Kidney (tissue), 14 donors: ENCODE results near the gene HNRNPCL1. TPM values are rescaled to one million over a fixed set of nuclear protein-coding genes. Genes with fewer than 3 reads are reported as not detected.
"Not testable (repeated sequence)": the region's sequence is repeated elsewhere in the genome, so short reads cannot be mapped to it uniquely, and the experiment has no call there.

ENCODE experiments used
- DNase-seq, 5 donors: peaks; one replicate each; pipeline ENCODE4 v3.0.0-alpha.2; 2013 to 2020
- FAIRE-seq: peaks from 2 replicates; lab custom pipeline; 2012; peaks lifted over from hg19 to GRCh38; lab: Jason Lieb, UNC
- H3K27ac ChIP-seq, 2 donors: one replicate each; pipeline ENCODE4 v1.7.0; 2013; ENCODE audit warnings: low read depth in 2 of 2, low read length in 2 of 2, inconsistent platforms in 1 of 2
- H3K27me3 ChIP-seq: one replicate; pipeline ENCODE4 v1.7.1; 2013; ENCODE audit warnings: low read length, inconsistent platforms; ENCODE audit not compliant: control insufficient read depth, insufficient read depth
- H3K36me3 ChIP-seq, 3 donors: one replicate each; pipeline versions ENCODE4 v1.7.0 to v1.7.1; 2013; ENCODE audit warnings: low read length in 3 of 3, control low read depth in 1 of 3, inconsistent platforms in 1 of 3; ENCODE audit not compliant: insufficient read depth in 3 of 3, control insufficient read depth in 2 of 3
- H3K4me1 ChIP-seq, 3 donors: one replicate each; pipeline versions ENCODE4 v1.7.0 to v1.7.1; 2013; ENCODE audit warnings: low read length in 3 of 3, inconsistent platforms in 1 of 3, low read depth in 1 of 3; ENCODE audit not compliant: control insufficient read depth in 2 of 3, insufficient read depth in 2 of 3
- H3K4me3 ChIP-seq, 3 donors: one replicate each; pipeline versions ENCODE4 v1.7.0 to v1.8.1; 2013; ENCODE audit warnings: low read length in 3 of 3, control low read depth in 1 of 3, inconsistent platforms in 1 of 3
- H3K9ac ChIP-seq, 3 donors: one replicate each; pipeline versions ENCODE4 v1.7.0 to v1.7.1; 2013; ENCODE audit warnings: low read length in 3 of 3, control low read depth in 1 of 3, inconsistent platforms in 1 of 3
- H3K9me3 ChIP-seq, 3 donors: one replicate each; pipeline versions ENCODE4 v1.7.0 to v1.7.1; 2013; ENCODE audit warnings: low read length in 3 of 3, control low read depth in 1 of 3, inconsistent platforms in 1 of 3; ENCODE audit not compliant: control insufficient read depth in 2 of 3, insufficient read depth in 1 of 3
- CTCF ChIP-seq: IDR thresholded peaks from 3 replicates; pipeline ENCODE4 v1.5.1; 2012; ENCODE audit warnings: mild to moderate bottlenecking, moderate library complexity, borderline replicate concordance; ENCODE audit not compliant: insufficient read depth; ENCODE audit errors: extremely low read depth
- intact Hi-C: fragments of 100-400 bp; cut with DNase I; formaldehyde crosslinking; loops from one replicate; pipeline ENCODE4 v1.11.1; 2022
- polyA plus RNA-seq: library from polyadenylated mRNA; stranded (reverse); fragments of 350-450 nt; fragmentation: Illumina TruSeq; extraction: RNeasy Lipid Tissue Mini Kit (QIAGEN cat#74804); gene quantifications from one replicate; pipeline ENCODE4 v1.2.3, GENCODE V29; 2014; ENCODE audit warnings: low read depth, low replicate concordance; ENCODE audit not compliant: insufficient read depth
- total RNA-seq: library from RNA; stranded (reverse); fragmentation: NEBNext Ultra II Directional; extraction: Animal tissue kit (Norgen Biotek cat#: 25700); gene quantifications from one replicate; pipeline ENCODE4 v1.2.1, GENCODE V29; 2021
- donor health status: control.
- donor health status: control.
- donor health status: control.
- donor health status: control.
- donor health status: control.
- donor health status: DM: yes; HTN: yes; CAD: no.
- donor health status: Normal renal cell carcinoma (clear cell type).

Gene HNRNPCL1
- total and polyA plus RNA-seq, 2 donors from 2014 or later = not detected

GRCh38 chr1:12851779-12852178 is 3.3 kb upstream of the HNRNPCL1 start:
- H3K27me3 ChIP-seq = no peaks in the 10 kb centered on the region

DNA sequence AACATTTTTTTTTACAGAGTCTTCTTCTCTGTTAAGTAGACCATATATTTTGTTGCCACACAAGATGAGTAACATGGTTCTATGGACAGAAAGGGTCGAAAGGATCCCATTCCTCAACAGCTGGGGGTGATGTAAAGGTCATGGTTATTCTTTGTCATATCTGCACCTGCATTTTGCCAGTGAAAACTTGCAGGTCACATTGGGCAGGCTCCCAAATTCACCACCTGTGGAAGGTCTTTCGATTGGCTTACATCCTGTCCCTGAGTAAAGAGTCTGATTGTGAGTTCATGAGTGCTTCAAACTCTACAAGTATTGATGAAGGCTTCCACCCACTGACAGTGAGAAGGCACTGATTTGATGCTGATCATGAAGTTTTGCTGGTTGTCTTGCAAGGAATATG is 15.3 kb downstream of the HNRNPCL1 start:
- H3K27me3 ChIP-seq, DNase-seq, intact Hi-C loops, H3K4me1 ChIP-seq, H3K9me3 ChIP-seq, FAIRE-seq, H3K36me3 ChIP-seq, H3K9ac ChIP-seq, H3K4me3 ChIP-seq, H3K27ac ChIP-seq: not testable (repeated sequence)

More at GRCh38 chr1:12851779-12852178, 3.3 kb upstream of the HNRNPCL1 start:
- Histone ChIP-seq H3K4me3 (no peak overlapping the region), H3K27ac (no peak overlapping the region), H3K36me3 (no peaks in the 10 kb centered on the region), H3K4me1 (no peaks in the 10 kb centered on the region), H3K9me3 (no peaks in the 10 kb centered on the region), H3K9ac (no peak overlapping the region)
- FAIRE-seq = no peak
- no peak for TF ChIP-seq CTCF
- no peak for DNase-seq
- intact Hi-C loops = no loop called here

DNA sequence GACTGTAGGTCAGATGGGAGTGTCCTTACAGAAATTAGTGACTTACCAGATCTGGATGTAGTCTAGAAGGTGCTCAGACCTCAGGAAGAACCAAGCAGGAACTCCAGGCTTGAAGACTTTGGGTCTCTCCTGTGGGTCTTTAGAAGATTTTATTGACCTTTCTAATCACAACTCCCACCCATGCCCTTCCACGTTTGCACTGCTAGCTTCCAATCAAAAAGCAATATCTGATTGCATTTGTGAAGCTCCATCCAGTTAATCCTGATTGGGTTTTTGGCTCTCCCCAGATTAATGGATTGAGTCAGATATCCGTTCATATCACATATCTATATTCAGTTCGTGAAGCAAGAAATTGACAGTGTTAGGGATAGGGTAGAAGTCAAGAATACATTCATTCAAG is 17.2 kb downstream of the HNRNPCL1 start, which contains the start of gene PRAMEF11:
PRAMEF11 (minus strand) TSS at position 101 of the 400 bp plus-strand sequence. CDS start 2,621 bp downstream, outside the sequence.
- H3K36me3 ChIP-seq, DNase-seq, FAIRE-seq, H3K27ac ChIP-seq, intact Hi-C loops, H3K4me1 ChIP-seq, H3K27me3 ChIP-seq, H3K4me3 ChIP-seq, H3K9ac ChIP-seq, H3K9me3 ChIP-seq: not testable (repeated sequence)

- H3K4me3 ChIP-seq, H3K9ac ChIP-seq, DNase-seq, H3K27ac ChIP-seq, intact Hi-C loops, H3K27me3 ChIP-seq, H3K36me3 ChIP-seq, FAIRE-seq, H3K4me1 ChIP-seq, H3K9me3 ChIP-seq: not testable (repeated sequence)
Measured at GRCh38 chr1:12819061-12819460, 29.5 kb downstream of the HNRNPCL1 start.

DNA sequence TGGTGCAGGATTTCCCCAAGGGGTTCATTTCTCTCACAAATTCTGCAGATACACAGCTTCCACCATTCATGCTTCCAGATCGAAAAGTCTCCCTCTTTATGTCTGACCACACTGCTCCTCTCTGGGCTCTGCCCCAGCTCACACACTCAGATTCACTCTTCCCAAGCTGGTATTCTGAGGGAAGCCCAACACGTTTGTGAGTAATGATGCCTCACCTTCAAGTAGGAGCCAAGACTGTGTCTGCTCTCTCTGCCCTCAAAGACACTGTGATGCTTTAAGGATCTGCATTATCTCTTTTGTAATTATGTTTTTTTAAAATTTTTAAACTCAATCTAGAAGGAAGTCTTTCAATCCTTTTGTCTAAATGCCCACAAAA is 37.1 kb downstream of the HNRNPCL1 start:
- TF ChIP-seq CTCF = no peak

More for the DNA sequence above, 37.1 kb downstream of the HNRNPCL1 start:
- no peaks in the 10 kb centered on the region for H3K4me1 ChIP-seq
- no peaks in the 10 kb centered on the region for H3K9me3 ChIP-seq
- H3K27ac ChIP-seq = no peak overlapping the region
- H3K27me3 ChIP-seq = no peaks in the 10 kb centered on the region
- H3K4me3 ChIP-seq = no peak overlapping the region
- no peaks in the 10 kb centered on the region for H3K36me3 ChIP-seq
- no peak overlapping the region for H3K9ac ChIP-seq
- no peak for FAIRE-seq
- no peak for DNase-seq
- intact Hi-C loops = no loop called here
